HL-60 (cell line): ENCODE measurements around the gene PDE4B.

Source experiments
- DNase-seq, 2 experiments: peaks; one replicate each; pipeline ENCODE4 v3.0.0-alpha.2; 2010 to 2020; ENCODE audit warnings: low read depth in 1 of 2, low spot score in 1 of 2
- H3K27ac ChIP-seq: fragments of 250-450 bp; sonication (Bioruptor Pico); replicated peaks from 2 replicates; pipeline ENCODE4 v1.5.1; 2020; ENCODE audit warnings: mild to moderate bottlenecking, moderate library complexity
- H3K27me3 ChIP-seq: fragments of 250-450 bp; sonication (Bioruptor Pico); 2 replicates; pipeline ENCODE4 v1.5.1; 2021; ENCODE audit warnings: mild to moderate bottlenecking, moderate library complexity; ENCODE audit not compliant: insufficient read depth, poor library complexity, severe bottlenecking
- H3K4me3 ChIP-seq: replicated peaks from 2 replicates; pipeline ENCODE4 v1.5.1; 2011; ENCODE audit warnings: mild to moderate bottlenecking, control low read depth, low read length; ENCODE audit not compliant: insufficient read depth
- GABPA ChIP-seq: IDR thresholded peaks from 2 replicates; pipeline ENCODE4 v1.6.1; 2012; ENCODE audit warnings: low read depth
- POLR2AphosphoS5 ChIP-seq: IDR thresholded peaks from 2 replicates; pipeline ENCODE4 v1.6.1; 2012; ENCODE audit warnings: low read depth
- REST ChIP-seq: IDR thresholded peaks from 2 replicates; pipeline ENCODE4 v1.6.1; 2012; ENCODE audit warnings: low read depth; ENCODE audit not compliant: insufficient replicate concordance
- SPI1 ChIP-seq: IDR thresholded peaks from 2 replicates; pipeline ENCODE4 v1.6.1; 2012; ENCODE audit warnings: low read depth, mild to moderate bottlenecking, borderline replicate concordance
- TF ChIP-seq, protein P1 (sequence below): IDR thresholded peaks from one replicate; pipeline ENCODE4 v1.5.1; 2011; ENCODE audit warnings: low read length, control low read depth, inconsistent platforms; ENCODE audit not compliant: insufficient read depth

Gene PDE4B

DNA sequence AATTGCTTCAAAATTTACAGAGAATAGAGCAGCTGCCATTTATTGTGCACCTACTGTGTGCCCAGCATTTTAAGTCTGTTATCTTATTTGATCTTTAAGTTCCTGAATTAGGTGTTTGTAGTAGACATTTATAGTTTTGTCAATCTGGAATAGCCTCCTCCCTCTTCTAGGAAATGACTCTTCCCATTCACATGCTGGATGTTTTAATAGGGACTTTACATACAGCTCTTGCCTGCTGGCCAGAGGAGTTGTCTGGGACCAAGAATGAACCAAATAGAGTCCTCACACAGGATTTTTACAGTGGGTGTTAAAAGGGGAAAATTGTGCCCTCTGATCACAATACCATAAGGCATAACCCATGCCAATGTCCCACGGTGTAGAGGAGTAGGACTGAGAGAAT, 367.1 kb downstream of the PDE4B start:
- no peaks in the 10 kb centered on the region for H3K27me3 ChIP-seq
- H3K27ac ChIP-seq, result no peak overlapping the region
- no peak for DNase-seq
- no peak overlapping the region for H3K4me3 ChIP-seq
- TF ChIP-seq REST (no peak), POLR2AphosphoS5 (no peak), GABPA (no peak), SPI1 (no peak)
- TF ChIP-seq, protein P1, sequence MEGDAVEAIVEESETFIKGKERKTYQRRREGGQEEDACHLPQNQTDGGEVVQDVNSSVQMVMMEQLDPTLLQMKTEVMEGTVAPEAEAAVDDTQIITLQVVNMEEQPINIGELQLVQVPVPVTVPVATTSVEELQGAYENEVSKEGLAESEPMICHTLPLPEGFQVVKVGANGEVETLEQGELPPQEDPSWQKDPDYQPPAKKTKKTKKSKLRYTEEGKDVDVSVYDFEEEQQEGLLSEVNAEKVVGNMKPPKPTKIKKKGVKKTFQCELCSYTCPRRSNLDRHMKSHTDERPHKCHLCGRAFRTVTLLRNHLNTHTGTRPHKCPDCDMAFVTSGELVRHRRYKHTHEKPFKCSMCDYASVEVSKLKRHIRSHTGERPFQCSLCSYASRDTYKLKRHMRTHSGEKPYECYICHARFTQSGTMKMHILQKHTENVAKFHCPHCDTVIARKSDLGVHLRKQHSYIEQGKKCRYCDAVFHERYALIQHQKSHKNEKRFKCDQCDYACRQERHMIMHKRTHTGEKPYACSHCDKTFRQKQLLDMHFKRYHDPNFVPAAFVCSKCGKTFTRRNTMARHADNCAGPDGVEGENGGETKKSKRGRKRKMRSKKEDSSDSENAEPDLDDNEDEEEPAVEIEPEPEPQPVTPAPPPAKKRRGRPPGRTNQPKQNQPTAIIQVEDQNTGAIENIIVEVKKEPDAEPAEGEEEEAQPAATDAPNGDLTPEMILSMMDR, result no peak

GRCh38 chr1:66160719-66161118, 368.0 kb downstream of the PDE4B start:
- TF ChIP-seq, protein P1, result no peak
- TF ChIP-seq SPI1, result no peak
- no peak for TF ChIP-seq REST
- no peak for TF ChIP-seq GABPA
- no peak for TF ChIP-seq POLR2AphosphoS5
- Histone ChIP-seq H3K27ac (no peak overlapping the region), H3K27me3 (no peaks in the 10 kb centered on the region), H3K4me3 (no peak overlapping the region)
- DNase-seq, result no peak

DNA sequence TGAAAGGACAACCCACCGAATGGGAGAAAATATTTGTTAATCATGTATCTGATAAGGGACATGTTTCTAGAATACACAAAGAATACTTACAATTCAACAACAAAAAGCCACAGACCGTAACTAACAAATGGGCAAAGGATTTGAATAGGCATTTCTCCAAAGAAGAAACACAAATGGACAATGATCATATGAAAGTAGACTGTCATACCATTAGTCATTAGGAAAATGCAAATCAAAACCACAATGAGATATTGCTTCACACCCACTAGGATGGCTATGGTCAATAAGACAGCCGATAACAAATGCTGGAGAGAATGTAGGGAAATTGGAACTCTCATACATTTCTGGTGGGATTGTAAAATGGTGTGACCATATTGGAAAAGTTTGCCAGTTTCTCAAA, 374.1 kb downstream of the PDE4B start:
- Histone ChIP-seq H3K27ac (no peak overlapping the region), H3K27me3 (peaks cover 2% of the 10 kb centered on the region), H3K4me3 (no peak overlapping the region)
- no peak for DNase-seq
- TF ChIP-seq GABPA (no peak), REST (no peak), POLR2AphosphoS5 (no peak), SPI1 (no peak)
- TF ChIP-seq, protein P1, result no peak
